22Rv1 (cell line): Measurements from ENCODE around the gene MAGI2.

ENCODE experiments used
- H3K27ac ChIP-seq: fragments of 450-650 bp; 2 replicates; pipeline ENCODE4 v1.5.1; 2017
- ZFX ChIP-seq: fragments of 450-650 bp; IDR thresholded peaks from 2 replicates; pipeline ENCODE4 v1.6.1; 2017; ENCODE audit warnings: antibody characterized with exemption, borderline replicate concordance
- TF ChIP-seq, protein P1 (sequence below): fragments of 450-650 bp; IDR thresholded peaks from 2 replicates; pipeline ENCODE4 v1.5.1; 2017; ENCODE audit warnings: mild to moderate bottlenecking

Gene MAGI2

DNA sequence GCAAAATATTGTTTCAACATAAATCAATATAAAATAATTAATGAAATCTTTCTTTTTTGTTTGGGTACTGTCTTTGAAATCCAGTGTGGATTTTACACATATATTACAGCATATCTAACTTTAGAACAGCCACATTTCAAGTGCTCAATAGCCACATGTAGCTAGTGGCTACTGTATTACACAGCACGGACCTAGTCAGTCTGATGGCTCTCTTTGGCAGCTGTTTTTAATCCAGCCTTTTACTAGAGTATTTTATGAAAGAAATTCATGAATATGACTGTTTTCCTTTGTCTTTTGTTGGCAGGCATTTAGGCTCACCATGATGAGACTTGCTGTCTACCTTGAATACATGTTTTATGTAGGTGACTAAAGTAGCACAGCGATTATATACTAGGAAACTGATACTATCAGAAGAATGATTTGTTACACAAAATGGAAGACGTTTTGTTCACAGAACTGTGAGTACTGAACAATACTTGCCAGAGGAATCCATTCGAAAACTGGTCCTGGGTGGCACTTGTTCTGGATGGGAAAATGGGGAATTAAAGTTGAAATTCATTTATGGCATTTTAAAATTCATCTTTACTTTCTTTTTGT lies 1268.2 kb downstream of the MAGI2 start:
- TF ChIP-seq ZFX, result no peak
- TF ChIP-seq, protein P1, sequence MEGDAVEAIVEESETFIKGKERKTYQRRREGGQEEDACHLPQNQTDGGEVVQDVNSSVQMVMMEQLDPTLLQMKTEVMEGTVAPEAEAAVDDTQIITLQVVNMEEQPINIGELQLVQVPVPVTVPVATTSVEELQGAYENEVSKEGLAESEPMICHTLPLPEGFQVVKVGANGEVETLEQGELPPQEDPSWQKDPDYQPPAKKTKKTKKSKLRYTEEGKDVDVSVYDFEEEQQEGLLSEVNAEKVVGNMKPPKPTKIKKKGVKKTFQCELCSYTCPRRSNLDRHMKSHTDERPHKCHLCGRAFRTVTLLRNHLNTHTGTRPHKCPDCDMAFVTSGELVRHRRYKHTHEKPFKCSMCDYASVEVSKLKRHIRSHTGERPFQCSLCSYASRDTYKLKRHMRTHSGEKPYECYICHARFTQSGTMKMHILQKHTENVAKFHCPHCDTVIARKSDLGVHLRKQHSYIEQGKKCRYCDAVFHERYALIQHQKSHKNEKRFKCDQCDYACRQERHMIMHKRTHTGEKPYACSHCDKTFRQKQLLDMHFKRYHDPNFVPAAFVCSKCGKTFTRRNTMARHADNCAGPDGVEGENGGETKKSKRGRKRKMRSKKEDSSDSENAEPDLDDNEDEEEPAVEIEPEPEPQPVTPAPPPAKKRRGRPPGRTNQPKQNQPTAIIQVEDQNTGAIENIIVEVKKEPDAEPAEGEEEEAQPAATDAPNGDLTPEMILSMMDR, result no peak
- no peak overlapping the region for H3K27ac ChIP-seq

DNA sequence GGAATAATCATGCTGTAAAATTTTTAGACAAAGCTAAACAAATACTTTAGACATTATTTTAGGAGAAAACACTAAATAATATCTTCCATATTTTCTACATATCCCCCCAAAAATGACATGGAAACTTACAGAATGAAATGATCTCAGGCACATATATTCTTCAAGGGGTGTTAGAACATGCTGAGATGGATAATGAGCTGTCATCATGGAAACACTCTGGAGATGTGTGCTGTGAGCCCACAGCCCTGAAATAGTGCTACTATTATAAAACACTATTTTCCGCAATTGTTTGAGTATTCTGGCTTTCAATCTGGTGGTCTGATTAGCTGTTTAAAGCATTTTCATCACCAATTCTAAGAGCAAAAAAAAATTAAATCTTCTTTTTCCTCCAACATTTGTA lies 1269.2 kb downstream of the MAGI2 start:
- H3K27ac ChIP-seq, result no peak overlapping the region
- TF ChIP-seq, protein P1, result no peak
- TF ChIP-seq ZFX, result no peak

GRCh38 chr7:78179827-78180477 lies 1273.5 kb downstream of the MAGI2 start:
- TF ChIP-seq ZFX, result no peak
- TF ChIP-seq, protein P1, result no peak
- no peak overlapping the region for H3K27ac ChIP-seq

- no peak overlapping the region for H3K27ac ChIP-seq
- TF ChIP-seq, protein P1, result no peak
- no peak for TF ChIP-seq ZFX
These were observed 1274.3 kb downstream of the MAGI2 start for GRCh38 chr7:78179211-78179610.

DNA sequence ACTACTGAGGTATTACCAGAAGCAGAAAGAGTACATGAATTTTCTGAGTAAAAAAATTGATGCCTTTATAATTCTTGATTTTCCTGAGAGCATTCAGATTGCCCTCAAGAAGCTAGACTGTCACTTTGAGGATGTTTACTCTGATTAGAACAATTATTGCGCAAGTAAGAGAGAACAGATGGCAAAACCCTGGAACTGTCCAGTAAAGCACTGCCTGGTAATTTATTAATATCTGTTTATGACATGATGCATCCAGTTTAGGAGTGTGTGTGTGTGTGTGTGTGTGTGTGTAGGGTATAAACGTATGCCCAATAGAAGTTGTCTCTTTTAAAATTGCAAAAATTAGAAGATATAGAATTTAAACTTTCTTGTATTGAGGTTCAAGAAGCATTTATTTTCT lies 1275.1 kb downstream of the MAGI2 start:
- no peak overlapping the region for H3K27ac ChIP-seq
- TF ChIP-seq, protein P1, result no peak
- TF ChIP-seq ZFX, result no peak

DNA sequence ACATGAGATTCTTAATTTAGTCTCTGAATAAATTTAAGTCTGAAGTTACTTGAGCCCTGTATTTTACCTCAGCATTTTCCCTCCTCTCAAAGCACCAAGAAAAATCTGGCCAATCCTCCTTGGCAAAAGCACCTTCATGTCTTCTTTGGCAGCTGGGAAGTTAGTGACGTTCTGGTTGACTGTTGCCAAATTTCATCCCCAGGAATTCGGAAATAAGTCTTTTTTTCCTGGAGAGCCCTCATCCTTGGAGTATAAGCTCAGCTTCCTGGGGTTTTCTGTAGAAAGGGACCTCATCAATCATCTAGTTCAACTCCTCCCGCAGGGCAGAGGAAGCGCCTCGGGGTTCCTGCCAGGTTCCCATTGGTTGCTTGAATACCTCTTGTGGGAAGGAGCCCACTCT lies 1277.3 kb downstream of the MAGI2 start:
- TF ChIP-seq, protein P1, result no peak
- TF ChIP-seq ZFX, result no peak
- no peak overlapping the region for H3K27ac ChIP-seq

DNA sequence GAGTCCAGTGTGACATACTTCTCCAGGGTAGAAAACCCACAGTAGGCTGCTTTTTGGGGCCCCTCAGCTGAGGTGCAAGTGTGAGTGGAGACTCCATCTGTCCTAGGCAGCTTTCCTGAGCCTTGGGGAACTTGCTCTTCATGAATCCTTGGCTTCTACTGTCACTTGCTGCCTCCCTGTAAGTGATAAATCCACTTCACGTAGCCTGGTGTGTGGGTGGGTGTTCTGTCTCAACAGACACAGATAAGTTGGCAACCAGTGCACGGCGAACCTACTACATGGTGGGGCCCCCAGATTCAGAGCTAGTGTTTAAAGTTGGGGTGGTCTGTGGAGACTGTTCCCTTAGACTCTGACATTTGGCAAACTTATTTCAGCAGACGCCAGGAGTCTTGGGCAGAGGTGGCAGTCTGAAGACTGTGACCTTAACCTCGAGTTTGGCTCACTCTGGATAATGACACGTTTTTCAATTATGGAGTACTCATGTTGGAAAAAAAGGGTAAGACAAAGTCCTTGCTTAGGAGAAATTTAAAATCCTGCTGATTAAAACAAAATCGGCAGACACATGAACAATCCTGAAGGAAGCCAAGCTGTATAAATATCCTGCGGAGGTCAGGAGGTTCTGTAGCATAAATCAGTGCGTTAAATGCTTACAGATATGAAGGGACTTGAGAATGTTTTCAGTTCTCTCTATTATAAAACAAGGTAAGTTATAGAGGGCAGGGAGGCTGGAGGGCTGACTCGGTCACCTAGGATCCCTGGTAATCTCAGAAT lies 1278.0 kb downstream of the MAGI2 start:
- TF ChIP-seq, protein P1, result no peak
- TF ChIP-seq ZFX, result no peak
- no peak overlapping the region for H3K27ac ChIP-seq
